VCaP (cell line): Measurements from ENCODE around the gene SLC26A8.
"Not testable (repeated sequence)": the region's sequence is repeated elsewhere in the genome, so short reads cannot be mapped to it uniquely, and the experiment has no call there.

Experiments
- H3K27ac ChIP-seq: fragments of 450-650 bp; 2 replicates; pipeline ENCODE4 v1.5.1; 2017
- TF ChIP-seq, protein P1 (sequence below): fragments of 450-650 bp; conservative IDR thresholded peaks from 2 replicates; pipeline ENCODE4 v1.5.1; 2017; ENCODE audit warnings: mild to moderate bottlenecking, moderate library complexity

Gene SLC26A8

DNA sequence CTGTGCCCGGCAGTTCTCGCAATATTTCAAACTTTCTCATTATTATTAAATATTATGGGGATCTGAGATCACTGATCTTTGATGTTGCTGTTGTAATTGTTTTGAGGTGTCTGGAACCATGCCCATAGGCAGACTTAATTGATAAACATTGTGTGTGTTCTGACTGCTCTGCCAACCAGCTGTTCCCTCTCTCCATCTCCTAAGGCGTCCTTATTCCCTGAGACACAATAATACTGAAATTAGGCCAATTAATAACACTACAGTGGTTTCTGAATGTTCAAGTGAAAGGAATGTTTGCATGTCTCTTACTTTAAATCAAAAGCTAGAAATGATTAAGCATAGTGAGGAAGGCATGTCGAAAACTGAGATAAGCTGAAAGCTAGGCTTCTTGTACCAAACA lies 10.8 kb upstream of the SLC26A8 start:
- TF ChIP-seq, protein P1, sequence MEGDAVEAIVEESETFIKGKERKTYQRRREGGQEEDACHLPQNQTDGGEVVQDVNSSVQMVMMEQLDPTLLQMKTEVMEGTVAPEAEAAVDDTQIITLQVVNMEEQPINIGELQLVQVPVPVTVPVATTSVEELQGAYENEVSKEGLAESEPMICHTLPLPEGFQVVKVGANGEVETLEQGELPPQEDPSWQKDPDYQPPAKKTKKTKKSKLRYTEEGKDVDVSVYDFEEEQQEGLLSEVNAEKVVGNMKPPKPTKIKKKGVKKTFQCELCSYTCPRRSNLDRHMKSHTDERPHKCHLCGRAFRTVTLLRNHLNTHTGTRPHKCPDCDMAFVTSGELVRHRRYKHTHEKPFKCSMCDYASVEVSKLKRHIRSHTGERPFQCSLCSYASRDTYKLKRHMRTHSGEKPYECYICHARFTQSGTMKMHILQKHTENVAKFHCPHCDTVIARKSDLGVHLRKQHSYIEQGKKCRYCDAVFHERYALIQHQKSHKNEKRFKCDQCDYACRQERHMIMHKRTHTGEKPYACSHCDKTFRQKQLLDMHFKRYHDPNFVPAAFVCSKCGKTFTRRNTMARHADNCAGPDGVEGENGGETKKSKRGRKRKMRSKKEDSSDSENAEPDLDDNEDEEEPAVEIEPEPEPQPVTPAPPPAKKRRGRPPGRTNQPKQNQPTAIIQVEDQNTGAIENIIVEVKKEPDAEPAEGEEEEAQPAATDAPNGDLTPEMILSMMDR, result no peak
- no peak overlapping the region for H3K27ac ChIP-seq

- TF ChIP-seq, protein P1, result no peak
- no peak overlapping the region for H3K27ac ChIP-seq
These were observed 10.0 kb upstream of the SLC26A8 start for GRCh38 chr6:36034441-36034840.

DNA sequence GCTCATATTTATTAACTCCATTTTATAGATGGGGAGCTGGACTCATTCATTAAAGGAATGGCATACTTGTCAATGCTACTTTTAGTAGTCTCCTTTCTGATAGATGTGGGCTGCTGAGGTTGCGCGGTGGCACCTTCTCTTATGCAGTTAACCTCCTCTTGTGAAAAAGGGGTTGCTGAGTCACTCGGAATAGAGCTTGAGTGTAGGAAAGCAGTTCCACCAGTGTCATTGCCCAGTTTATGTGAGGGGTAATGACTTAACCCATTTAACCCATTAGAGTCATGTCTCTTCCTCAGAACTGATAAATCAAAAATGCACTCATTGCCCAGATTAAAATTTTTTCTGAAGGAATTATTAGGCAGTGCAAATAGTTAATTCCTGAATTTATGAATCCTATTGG lies 9.5 kb upstream of the SLC26A8 start:
- no peak overlapping the region for H3K27ac ChIP-seq
- TF ChIP-seq, protein P1, result no peak

DNA sequence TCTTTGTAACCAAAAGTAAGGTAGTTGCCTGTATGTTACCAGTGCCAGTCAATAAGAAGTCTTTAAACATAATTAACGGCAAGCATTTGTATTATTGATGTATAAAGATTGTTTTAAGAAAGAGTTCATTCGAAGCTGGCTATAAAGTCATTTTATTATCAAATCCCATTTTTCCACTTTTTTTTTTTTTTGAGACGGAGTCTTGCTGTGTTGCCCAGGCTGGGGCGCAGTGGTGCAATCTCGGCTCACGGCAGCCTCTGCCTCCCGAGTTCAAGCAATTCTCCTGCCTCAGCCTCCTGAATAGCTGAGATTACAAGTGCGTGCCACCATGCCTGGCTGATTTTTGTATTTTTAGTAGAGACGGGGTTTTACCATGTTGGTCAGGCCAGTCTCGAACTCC lies 8.7 kb upstream of the SLC26A8 start:
- H3K27ac ChIP-seq, result not testable (repeated sequence)

DNA sequence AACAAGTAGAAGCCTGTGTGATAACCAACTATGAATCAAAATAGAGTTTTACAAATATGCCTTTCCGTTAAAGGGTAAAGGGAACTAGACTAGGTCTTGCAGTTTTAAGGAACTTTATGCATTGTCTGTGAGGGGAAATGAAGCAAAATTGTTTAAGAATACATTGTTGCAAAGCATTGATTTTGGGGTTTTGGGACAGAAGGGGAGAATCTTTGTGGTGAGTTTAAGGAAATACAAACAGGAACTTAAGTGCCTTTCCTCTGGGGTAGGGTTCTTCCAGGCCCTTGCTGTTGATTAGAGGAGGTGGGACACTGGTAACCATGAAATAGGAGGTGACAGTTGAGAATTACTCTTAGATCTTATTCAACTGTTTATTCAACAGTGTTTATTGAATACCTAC lies 7.8 kb upstream of the SLC26A8 start:
- TF ChIP-seq, protein P1, result no peak
- no peak overlapping the region for H3K27ac ChIP-seq

GRCh38 chr6:36029464-36029863 lies 5.0 kb upstream of the SLC26A8 start:
- peak overlapping the region; percentile 94 for H3K27ac ChIP-seq
- TF ChIP-seq, protein P1, result no peak

DNA sequence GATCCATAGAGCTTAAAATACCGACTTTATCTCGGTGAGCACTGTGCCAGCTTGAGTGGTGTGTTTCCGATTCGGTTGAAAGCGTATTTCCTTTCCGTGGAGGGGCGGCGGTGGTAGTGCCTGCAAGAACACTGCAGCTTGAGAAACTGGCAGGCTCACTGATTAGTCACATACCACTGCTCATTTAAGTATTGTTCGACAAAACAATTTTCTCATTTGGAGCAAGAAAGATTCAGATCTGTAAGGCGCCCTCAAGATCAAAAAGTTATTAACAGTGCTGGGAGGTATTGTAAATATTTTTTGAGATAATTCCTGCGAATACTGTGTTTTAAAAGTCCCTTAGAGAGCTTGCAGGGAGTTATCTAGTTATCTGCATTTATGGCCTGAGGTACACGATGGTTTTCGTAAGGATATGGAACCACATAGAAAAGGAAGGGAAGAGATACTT lies 4.5 kb upstream of the SLC26A8 start:
- H3K27ac ChIP-seq, result peak overlapping the region; percentile 94
- TF ChIP-seq, protein P1, result no peak

DNA sequence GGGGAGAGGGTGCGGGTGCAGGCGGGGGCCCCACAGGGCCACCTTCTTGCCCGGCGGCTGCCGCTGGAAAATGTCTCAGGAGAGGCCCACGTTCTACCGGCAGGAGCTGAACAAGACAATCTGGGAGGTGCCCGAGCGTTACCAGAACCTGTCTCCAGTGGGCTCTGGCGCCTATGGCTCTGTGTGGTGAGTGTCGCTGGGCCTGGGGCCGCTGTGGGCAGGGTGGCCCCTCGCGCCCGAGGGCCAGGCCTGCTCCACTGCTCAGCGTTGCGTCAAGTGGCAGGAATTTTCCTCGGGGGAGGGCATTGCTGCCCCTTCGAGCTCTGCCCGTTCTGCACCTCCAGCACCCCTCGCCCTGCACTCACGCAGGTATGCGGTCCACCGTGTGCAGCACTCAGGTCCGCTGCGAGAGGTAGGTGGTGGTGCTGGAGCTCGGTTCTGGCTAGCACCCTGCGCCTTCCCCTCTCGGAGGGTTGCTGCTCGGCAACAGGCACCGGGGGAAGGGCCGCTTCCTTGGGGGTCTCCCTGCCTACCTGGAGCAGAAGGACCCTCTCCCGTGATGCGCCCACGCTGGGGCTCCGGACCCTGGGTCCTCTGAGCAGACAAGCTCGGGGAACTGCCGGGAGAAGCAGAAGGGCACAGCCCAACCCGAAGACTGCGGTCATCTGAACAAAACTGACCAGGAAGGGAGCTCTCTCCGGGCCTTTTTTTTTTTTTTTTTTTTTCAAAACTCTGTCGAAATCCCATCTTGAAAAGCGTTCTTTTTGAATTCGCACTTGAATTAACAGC lies 3.8 kb upstream of the SLC26A8 start:
- TF ChIP-seq, protein P1, result no peak
- peak overlapping the region; percentile 94 for H3K27ac ChIP-seq
